Right lobe of liver (tissue), 4 donors: ENCODE measurements around the gene SMIM13.

Experiments
- POLR2A ChIP-seq: fragments of 450-650 bp; IDR thresholded peaks from one replicate; pipeline ENCODE4 v1.6.1; 2017; ENCODE audit warnings: antibody characterized with exemption, mild to moderate bottlenecking
- TF ChIP-seq, protein P1 (sequence below), 4 donors: fragments of 200-600 bp in 3 of 4; fragments of 450-650 bp in 1 of 4; IDR thresholded peaks; one replicate each; pipeline versions ENCODE4 v1.5.1 to v1.8.0; 2016 to 2022; ENCODE audit warnings: antibody characterized with exemption in 4 of 4, mild to moderate bottlenecking in 2 of 4
- donor health status: DM: no; HTN: no; CAD: no.
- donor health status: DM: no; HTN: no; CAD: no.
- donor health status: DM: no; HTN: yes; CAD: no.

DNA sequence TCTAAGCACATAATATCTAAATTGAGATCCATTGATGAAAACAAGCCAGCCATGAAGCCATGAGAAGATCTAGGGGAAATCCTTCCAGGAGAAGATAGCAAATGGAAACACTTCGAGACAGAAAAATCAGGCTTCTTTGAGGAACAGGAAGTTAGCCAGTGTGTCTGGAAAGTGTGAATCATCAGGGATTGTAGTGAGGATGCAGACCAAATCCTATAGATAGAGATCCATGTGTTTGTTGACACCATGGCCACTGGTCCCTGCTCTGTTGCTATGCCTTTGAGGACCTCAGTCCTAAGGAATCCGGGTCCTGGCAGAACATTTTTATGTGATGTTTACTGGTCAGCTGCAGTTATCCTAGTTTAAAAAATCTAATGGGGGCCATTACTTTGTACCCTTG is 42.9 kb upstream of the SMIM13 start:
- TF ChIP-seq, protein P1, sequence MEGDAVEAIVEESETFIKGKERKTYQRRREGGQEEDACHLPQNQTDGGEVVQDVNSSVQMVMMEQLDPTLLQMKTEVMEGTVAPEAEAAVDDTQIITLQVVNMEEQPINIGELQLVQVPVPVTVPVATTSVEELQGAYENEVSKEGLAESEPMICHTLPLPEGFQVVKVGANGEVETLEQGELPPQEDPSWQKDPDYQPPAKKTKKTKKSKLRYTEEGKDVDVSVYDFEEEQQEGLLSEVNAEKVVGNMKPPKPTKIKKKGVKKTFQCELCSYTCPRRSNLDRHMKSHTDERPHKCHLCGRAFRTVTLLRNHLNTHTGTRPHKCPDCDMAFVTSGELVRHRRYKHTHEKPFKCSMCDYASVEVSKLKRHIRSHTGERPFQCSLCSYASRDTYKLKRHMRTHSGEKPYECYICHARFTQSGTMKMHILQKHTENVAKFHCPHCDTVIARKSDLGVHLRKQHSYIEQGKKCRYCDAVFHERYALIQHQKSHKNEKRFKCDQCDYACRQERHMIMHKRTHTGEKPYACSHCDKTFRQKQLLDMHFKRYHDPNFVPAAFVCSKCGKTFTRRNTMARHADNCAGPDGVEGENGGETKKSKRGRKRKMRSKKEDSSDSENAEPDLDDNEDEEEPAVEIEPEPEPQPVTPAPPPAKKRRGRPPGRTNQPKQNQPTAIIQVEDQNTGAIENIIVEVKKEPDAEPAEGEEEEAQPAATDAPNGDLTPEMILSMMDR (IDR thresholded peaks at IDR 0.05), result no peak
- TF ChIP-seq POLR2A, result no peak
